ENCODE results near the gene MND1.
"Not testable (repeated sequence)": the region's sequence is repeated elsewhere in the genome, so short reads cannot be mapped to it uniquely, and the experiment has no call there.

Gene MND1

GRCh38 chr4:153398713-153399112 is 54.2 kb downstream of the MND1 start:
- peak; percentile 18 for FAIRE-seq
- DNase-seq (ENCODE audit: insufficient read length, low spot score): no peak

GRCh38 chr4:153399358-153399757 is 54.9 kb downstream of the MND1 start:
- DNase-seq (ENCODE audit: insufficient read length, low spot score): no peak
- peak; percentile 35 for FAIRE-seq

- no peak for FAIRE-seq
- DNase-seq (ENCODE audit: insufficient read length, low spot score): no peak
Observed at GRCh38 chr4:153401501-153401900, 57.0 kb downstream of the MND1 start.

- no peak for DNase-seq (ENCODE audit: insufficient read length, low spot score)
- FAIRE-seq: no peak
Observed at GRCh38 chr4:153402366-153402765, 57.9 kb downstream of the MND1 start.

- DNase-seq (ENCODE audit: insufficient read length, low spot score) (no peak), FAIRE-seq (no peak)
Observed at GRCh38 chr4:153403726-153404125, 59.2 kb downstream of the MND1 start.

GRCh38 chr4:153407906-153408305 is 63.4 kb downstream of the MND1 start:
- DNase-seq (ENCODE audit: insufficient read length, low spot score): no peak
- FAIRE-seq: no peak

GRCh38 chr4:153408932-153409331 is 64.4 kb downstream of the MND1 start:
- FAIRE-seq: no peak

GRCh38 chr4:153409412-153409811 is 64.9 kb downstream of the MND1 start:
- DNase-seq (ENCODE audit: insufficient read length, low spot score): no peak
- no peak for FAIRE-seq

More at GRCh38 chr4:153408932-153409331, 64.4 kb downstream of the MND1 start:
- no peak for DNase-seq (ENCODE audit: insufficient read length, low spot score)

GRCh38 chr4:153409924-153410501 is 65.5 kb downstream of the MND1 start:
- DNase-seq (ENCODE audit: insufficient read length, low spot score) (no peak), FAIRE-seq (peak; percentile 44)

- no peak for DNase-seq (ENCODE audit: insufficient read length, low spot score)
- no peak for FAIRE-seq
Observed at GRCh38 chr4:153413842-153414241, 69.4 kb downstream of the MND1 start.

- FAIRE-seq; DNase-seq (ENCODE audit: insufficient read length, low spot score): not testable (repeated sequence)
Observed at GRCh38 chr4:153416456-153416855, 72.0 kb downstream of the MND1 start.

- FAIRE-seq: no peak
- DNase-seq (ENCODE audit: insufficient read length, low spot score): no peak
Observed at GRCh38 chr4:153418121-153418520, 73.6 kb downstream of the MND1 start.

GRCh38 chr4:153418558-153418957 is 74.1 kb downstream of the MND1 start:
- DNase-seq (ENCODE audit: insufficient read length, low spot score): no peak
- FAIRE-seq: no peak

GRCh38 chr4:153419029-153419428 is 74.5 kb downstream of the MND1 start:
- DNase-seq (ENCODE audit: insufficient read length, low spot score) (no peak), FAIRE-seq (no peak)

- FAIRE-seq: peak; percentile 82
- no peak for DNase-seq (ENCODE audit: insufficient read length, low spot score)
Observed at GRCh38 chr4:153419673-153420278, 75.3 kb downstream of the MND1 start.

- FAIRE-seq (no peak), DNase-seq (ENCODE audit: insufficient read length, low spot score) (no peak)
Observed at GRCh38 chr4:153420361-153420760, 75.9 kb downstream of the MND1 start.

- FAIRE-seq (peak; percentile 91), DNase-seq (ENCODE audit: insufficient read length, low spot score) (no peak)
Observed at GRCh38 chr4:153421941-153422340, 77.5 kb downstream of the MND1 start.

GRCh38 chr4:153426207-153426885 is 81.9 kb downstream of the MND1 start:
- DNase-seq (ENCODE audit: insufficient read length, low spot score) (no peak), FAIRE-seq (peak; percentile 68)

- no peak for FAIRE-seq
- no peak for DNase-seq (ENCODE audit: insufficient read length, low spot score)
Observed at GRCh38 chr4:153427363-153428071, 83.0 kb downstream of the MND1 start.

GRCh38 chr4:153428941-153429475 is 84.5 kb downstream of the MND1 start:
- FAIRE-seq (no peak), DNase-seq (ENCODE audit: insufficient read length, low spot score) (no peak)
